Left ventricle myocardium superior (tissue), 1 donor: ENCODE data around the gene MGST2. TPM values are rescaled to one million over a fixed set of nuclear protein-coding genes. Genes with fewer than 3 reads are reported as not detected.
"Not testable (repeated sequence)": the region's sequence is repeated elsewhere in the genome, so short reads cannot be mapped to it uniquely, and the experiment has no call there.

Experiments
- ATAC-seq: fragments of 200-7000 bp; cut with Tn5 transposase; one replicate; pipeline ENCODE4 v1.9.1; 2020; ENCODE audit warnings: mild to moderate bottlenecking, moderate library complexity
- DNase-seq: peaks from one replicate; pipeline ENCODE4 v3.0.0-alpha.2; 2020
- intact Hi-C: fragments of 100-400 bp; cut with micrococcal nuclease; formaldehyde crosslinking; loops from one replicate; pipeline ENCODE4 v1.11.0; 2022
- long read RNA-seq: library from polyadenylated mRNA; unstranded; transcript quantifications from one replicate; pipeline ENCODE4 v2.0.0, GENCODE V29; 2021
- total RNA-seq: library from RNA; stranded (reverse); fragmentation: NEBNext Ultra II Directional; extraction: Animal tissue kit (Norgen Biotek cat#: 25700); gene quantifications from one replicate; pipeline ENCODE4 v1.2.1, GENCODE V29; 2021
- donor health status: DM: no; HTN: yes; CAD: no; lungs with severe emphysema.

MGST2 gene
- 112 TPM for total RNA-seq
- long read RNA-seq, transcript MGST2-201 (5 exons, 801 nt) = major isoform, 16 of 29 reads
- long read RNA-seq, partial matches to known transcripts = 3 of 29 reads
- long read RNA-seq, other reads (novel, unspliced or antisense) = 10 of 29 reads

- DNase-seq (peak; percentile 84), ATAC-seq (peak; percentile 92)
- intact Hi-C loops = no loop called here
These were observed at the start of gene MGST2 for GRCh38 chr4:139665690-139666529. Gene MGST2, plus strand, starts transcription at chr4:139665819. Its CDS starts 201 bp downstream, at chr4:139666020.

- intact Hi-C loops = no loop called here
- DNase-seq = no peak
- ATAC-seq = no peak
These were observed 47.7 kb upstream of the MGST2 start for GRCh38 chr4:139617702-139618490.

GRCh38 chr4:139619644-139620043 lies 46.0 kb upstream of the MGST2 start:
- ATAC-seq = no peak
- intact Hi-C loops = no loop called here

GRCh38 chr4:139622901-139623381 lies 42.7 kb upstream of the MGST2 start:
- intact Hi-C loops = no loop called here
- DNase-seq = no peak
- no peak for ATAC-seq

More at GRCh38 chr4:139619644-139620043, 46.0 kb upstream of the MGST2 start:
- DNase-seq = no peak

GRCh38 chr4:139624441-139625092 lies 41.1 kb upstream of the MGST2 start:
- intact Hi-C loops = no loop called here
- ATAC-seq (no peak), DNase-seq (no peak)

GRCh38 chr4:139625093-139625455 lies 40.5 kb upstream of the MGST2 start:
- ATAC-seq (no peak), DNase-seq (no peak)
- intact Hi-C loops = no loop called here

GRCh38 chr4:139625482-139625881 lies 40.1 kb upstream of the MGST2 start:
- DNase-seq (peak; percentile 44), ATAC-seq (no peak)
- intact Hi-C loops = no loop called here

- intact Hi-C loops = no loop called here
- no peak for DNase-seq
- ATAC-seq = peak; percentile 25
These were observed 37.2 kb upstream of the MGST2 start for GRCh38 chr4:139628184-139629012.

GRCh38 chr4:139629436-139630125 lies 36.0 kb upstream of the MGST2 start:
- DNase-seq (no peak), ATAC-seq (no peak)
- intact Hi-C loops = no loop called here

GRCh38 chr4:139630126-139630495 lies 35.5 kb upstream of the MGST2 start:
- DNase-seq = no peak
- intact Hi-C loops = no loop called here
- no peak for ATAC-seq

- intact Hi-C loops = no loop called here
- ATAC-seq = no peak
- DNase-seq = no peak
These were observed 34.6 kb upstream of the MGST2 start for GRCh38 chr4:139630991-139631390.

- ATAC-seq (no peak), DNase-seq (no peak)
- intact Hi-C loops = no loop called here
These were observed 33.8 kb upstream of the MGST2 start for GRCh38 chr4:139631791-139632190.

- ATAC-seq, DNase-seq, intact Hi-C loops: not testable (repeated sequence)
These were observed 32.9 kb upstream of the MGST2 start for GRCh38 chr4:139632739-139633138.

- intact Hi-C loops = no loop called here
- no peak for DNase-seq
- peak; percentile 64 for ATAC-seq
These were observed 32.4 kb upstream of the MGST2 start for GRCh38 chr4:139633195-139633594.

GRCh38 chr4:139633661-139634060 lies 32.0 kb upstream of the MGST2 start:
- intact Hi-C loops = no loop called here
- DNase-seq = peak; percentile 46
- ATAC-seq = peak; percentile 97

- DNase-seq (no peak), ATAC-seq (no peak)
- intact Hi-C loops = no loop called here
These were observed 29.7 kb upstream of the MGST2 start for GRCh38 chr4:139635966-139636365.

GRCh38 chr4:139638306-139638705 lies 27.3 kb upstream of the MGST2 start:
- intact Hi-C loops, ATAC-seq, DNase-seq: not testable (repeated sequence)

GRCh38 chr4:139639654-139640053 lies 26.0 kb upstream of the MGST2 start:
- no peak for DNase-seq
- no peak for ATAC-seq
- intact Hi-C loops = no loop called here
